ENCODE measurements around the gene MLH3.

MLH3 gene

GRCh38 chr14:75011356-75011994 is 39.8 kb downstream of the MLH3 start:
- TF ChIP-seq FOXP2 (optimal IDR thresholded peaks at IDR 0.05; ENCODE audit: borderline replicate concordance, extremely low read depth, extremely low read length, insufficient read depth) (no peak), SIN3A (IDR thresholded peaks at IDR 0.05; ENCODE audit: borderline replicate concordance, insufficient read depth, low read length) (no peak), POLR2AphosphoS5 (IDR thresholded peaks at IDR 0.05; ENCODE audit: low read depth, low read length) (no peak), TAF1 (IDR thresholded peaks at IDR 0.05; ENCODE audit: borderline replicate concordance, insufficient read depth, low read length) (no peak), REST (IDR thresholded peaks at IDR 0.05; ENCODE audit: insufficient read depth in 1 of 2, low read depth in 2 of 2, low read length in 2 of 2) (no peak)

- TF ChIP-seq TAF1 (IDR thresholded peaks at IDR 0.05; ENCODE audit: borderline replicate concordance, insufficient read depth, low read length) (no peak), REST (IDR thresholded peaks at IDR 0.05; ENCODE audit: insufficient read depth in 1 of 2, low read depth in 2 of 2, low read length in 2 of 2) (no peak), FOXP2 (optimal IDR thresholded peaks at IDR 0.05; ENCODE audit: borderline replicate concordance, extremely low read depth, extremely low read length, insufficient read depth) (no peak), POLR2AphosphoS5 (IDR thresholded peaks at IDR 0.05; ENCODE audit: low read depth, low read length) (no peak), SIN3A (IDR thresholded peaks at IDR 0.05; ENCODE audit: borderline replicate concordance, insufficient read depth, low read length) (no peak)
These were observed 40.7 kb downstream of the MLH3 start for GRCh38 chr14:75010472-75011093.

GRCh38 chr14:75009176-75009575 is 42.1 kb downstream of the MLH3 start:
- TF ChIP-seq REST (IDR thresholded peaks at IDR 0.05; ENCODE audit: insufficient read depth in 1 of 2, low read depth in 2 of 2, low read length in 2 of 2) (no peak), SIN3A (IDR thresholded peaks at IDR 0.05; ENCODE audit: borderline replicate concordance, insufficient read depth, low read length) (no peak), TAF1 (IDR thresholded peaks at IDR 0.05; ENCODE audit: borderline replicate concordance, insufficient read depth, low read length) (no peak), FOXP2 (optimal IDR thresholded peaks at IDR 0.05; ENCODE audit: borderline replicate concordance, extremely low read depth, extremely low read length, insufficient read depth) (no peak)

GRCh38 chr14:75005357-75005756 is 45.9 kb downstream of the MLH3 start:
- TF ChIP-seq POLR2AphosphoS5 (IDR thresholded peaks at IDR 0.05; ENCODE audit: low read depth, low read length) (no peak), SIN3A (IDR thresholded peaks at IDR 0.05; ENCODE audit: borderline replicate concordance, insufficient read depth, low read length) (no peak), FOXP2 (optimal IDR thresholded peaks at IDR 0.05; ENCODE audit: borderline replicate concordance, extremely low read depth, extremely low read length, insufficient read depth) (no peak), REST (IDR thresholded peaks at IDR 0.05; ENCODE audit: insufficient read depth in 1 of 2, low read depth in 2 of 2, low read length in 2 of 2) (no peak), TAF1 (IDR thresholded peaks at IDR 0.05; ENCODE audit: borderline replicate concordance, insufficient read depth, low read length) (no peak)
